ENCODE measurements around the gene ETV6. TPM values are rescaled to one million over a fixed set of nuclear protein-coding genes. Genes with fewer than 3 reads are reported as not detected.

ETV6 gene
- total RNA-seq, 4 donors from 2014 or later, result 17.2 to 28.2 (median 19.3) TPM

DNA sequence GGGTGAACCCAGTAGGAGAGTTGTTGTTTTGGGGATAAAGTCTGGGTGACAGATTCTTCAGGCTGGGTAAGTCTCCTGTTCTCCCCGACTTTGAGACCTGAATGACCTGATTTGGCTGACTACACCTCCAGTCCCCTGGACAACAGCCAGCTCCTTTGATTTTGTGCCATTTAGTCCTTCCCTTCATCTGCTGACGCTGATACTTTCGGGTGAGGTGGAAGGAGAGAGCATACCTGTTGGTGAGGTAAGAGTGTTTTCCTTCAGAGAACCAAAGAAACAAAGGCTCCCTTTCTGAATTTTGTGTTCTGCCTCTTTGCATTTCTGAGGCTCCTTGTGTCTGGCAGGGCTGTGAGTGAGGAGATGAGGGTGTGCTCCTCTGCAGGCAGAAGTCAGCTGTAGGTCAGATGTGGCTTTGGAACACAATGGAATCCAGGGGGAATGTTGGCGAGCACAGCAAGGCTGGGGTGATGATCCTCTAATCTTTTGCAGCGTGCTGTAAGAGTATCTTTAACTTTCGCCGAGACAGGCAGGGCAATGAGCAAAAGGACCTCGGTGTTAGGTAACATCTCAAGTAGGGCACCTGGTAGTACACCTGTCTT is 12.1 kb downstream of the ETV6 start:
- TF ChIP-seq, protein P1, sequence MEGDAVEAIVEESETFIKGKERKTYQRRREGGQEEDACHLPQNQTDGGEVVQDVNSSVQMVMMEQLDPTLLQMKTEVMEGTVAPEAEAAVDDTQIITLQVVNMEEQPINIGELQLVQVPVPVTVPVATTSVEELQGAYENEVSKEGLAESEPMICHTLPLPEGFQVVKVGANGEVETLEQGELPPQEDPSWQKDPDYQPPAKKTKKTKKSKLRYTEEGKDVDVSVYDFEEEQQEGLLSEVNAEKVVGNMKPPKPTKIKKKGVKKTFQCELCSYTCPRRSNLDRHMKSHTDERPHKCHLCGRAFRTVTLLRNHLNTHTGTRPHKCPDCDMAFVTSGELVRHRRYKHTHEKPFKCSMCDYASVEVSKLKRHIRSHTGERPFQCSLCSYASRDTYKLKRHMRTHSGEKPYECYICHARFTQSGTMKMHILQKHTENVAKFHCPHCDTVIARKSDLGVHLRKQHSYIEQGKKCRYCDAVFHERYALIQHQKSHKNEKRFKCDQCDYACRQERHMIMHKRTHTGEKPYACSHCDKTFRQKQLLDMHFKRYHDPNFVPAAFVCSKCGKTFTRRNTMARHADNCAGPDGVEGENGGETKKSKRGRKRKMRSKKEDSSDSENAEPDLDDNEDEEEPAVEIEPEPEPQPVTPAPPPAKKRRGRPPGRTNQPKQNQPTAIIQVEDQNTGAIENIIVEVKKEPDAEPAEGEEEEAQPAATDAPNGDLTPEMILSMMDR (IDR thresholded peaks at IDR 0.05; ENCODE audit: low read depth), result no peak

DNA sequence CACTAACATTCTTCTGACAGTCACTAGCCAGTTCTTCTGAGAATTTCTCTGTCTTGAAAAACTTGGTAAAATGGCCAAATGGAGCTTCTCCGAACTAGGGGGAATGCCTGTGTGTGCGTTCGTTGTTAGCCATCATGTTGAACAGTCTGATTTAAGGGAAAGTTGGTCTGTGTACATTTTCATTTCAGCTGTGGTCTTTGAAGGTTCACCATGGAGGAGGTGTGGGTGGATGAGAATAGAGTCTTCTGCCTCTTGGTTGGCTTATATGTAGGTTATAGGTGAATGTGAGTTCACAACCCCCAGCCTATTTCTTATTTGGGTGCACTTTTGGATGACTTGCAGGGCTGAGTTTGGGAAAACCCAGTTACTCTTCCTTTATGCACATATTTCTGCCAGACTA is 12.9 kb downstream of the ETV6 start:
- TF ChIP-seq, protein P1 (IDR thresholded peaks at IDR 0.05; ENCODE audit: low read depth), result no peak

DNA sequence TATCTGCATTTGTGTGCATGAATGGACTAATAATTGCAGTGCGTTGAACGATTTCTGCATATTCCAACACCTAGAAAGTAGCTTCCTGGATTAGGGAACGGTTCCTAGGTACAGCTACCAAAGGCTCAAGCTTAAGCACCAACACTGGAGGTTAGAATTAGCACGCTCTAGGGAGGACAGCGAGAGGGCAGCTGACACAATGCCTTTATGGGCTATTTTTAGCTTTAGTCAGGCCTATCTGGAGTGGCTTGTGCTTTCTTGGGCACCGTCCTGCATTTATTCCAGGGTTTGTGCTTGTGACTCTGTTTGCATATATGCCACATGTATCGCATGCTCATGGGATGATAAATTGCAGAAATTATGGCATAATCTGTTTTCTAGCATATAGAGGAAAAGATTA is 13.7 kb downstream of the ETV6 start:
- TF ChIP-seq, protein P1 (IDR thresholded peaks at IDR 0.05; ENCODE audit: low read depth), result no peak

DNA sequence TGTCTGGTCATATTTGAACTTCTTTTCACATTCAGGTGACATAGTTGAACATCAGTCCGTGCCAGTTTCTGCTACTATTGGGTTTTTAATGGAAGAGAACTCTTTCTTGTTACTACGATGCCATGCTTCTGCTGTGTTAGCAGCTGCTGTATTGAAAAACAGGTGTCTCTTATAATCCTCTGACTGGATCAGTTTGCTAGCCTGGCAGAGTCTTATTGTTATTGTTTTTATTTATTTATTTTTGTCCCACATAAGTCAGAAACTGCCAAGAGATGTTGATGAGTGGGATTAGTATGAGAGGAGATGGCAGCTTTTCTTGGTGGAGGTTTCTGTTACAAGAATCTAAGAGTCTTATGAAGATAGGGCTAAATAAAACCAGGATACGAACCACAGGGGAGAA is 14.6 kb downstream of the ETV6 start:
- TF ChIP-seq, protein P1 (IDR thresholded peaks at IDR 0.05; ENCODE audit: low read depth), result no peak

DNA sequence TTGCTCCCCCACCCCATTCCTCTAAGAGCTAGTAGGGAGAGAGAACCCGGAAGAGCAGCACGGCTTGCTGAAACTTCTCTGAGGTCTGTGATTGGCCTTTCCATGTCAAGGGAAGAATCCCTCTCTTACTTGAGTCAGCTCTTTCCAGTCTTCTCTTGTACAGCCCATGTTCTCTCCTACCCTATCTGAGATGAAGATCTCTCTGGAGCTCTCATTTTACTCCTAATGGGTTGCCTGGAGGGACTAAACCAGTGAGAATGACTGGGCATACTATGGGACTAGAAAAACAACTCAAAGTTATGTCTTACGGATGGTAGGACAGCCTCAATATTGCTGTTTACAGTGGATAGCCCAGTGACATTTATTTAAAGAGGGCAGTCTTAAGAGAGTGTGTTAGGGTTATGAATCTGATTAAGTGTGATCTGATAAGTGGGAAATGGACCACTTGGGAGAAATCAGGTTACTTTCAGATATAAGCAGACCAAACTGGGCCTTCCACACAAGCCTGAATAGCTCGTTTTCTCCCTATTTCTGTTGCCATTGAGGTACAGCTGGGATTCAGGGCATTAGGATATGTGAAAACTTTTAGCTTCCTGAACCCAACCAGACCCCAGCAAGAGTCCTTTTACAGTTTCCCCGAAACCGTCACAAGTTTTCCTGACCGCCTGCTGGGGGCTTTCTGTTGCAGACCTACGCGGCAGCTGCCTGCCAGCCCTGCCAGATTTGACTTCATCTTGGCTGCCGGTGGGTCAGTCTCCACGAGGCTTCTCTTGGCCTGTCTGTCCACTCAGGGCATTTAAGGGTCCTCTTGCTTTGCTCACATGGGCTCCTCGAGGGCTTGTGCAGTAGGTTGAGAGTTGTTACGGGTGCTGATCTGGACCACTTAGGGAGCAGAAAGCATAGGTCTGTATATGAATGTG is 16.9 kb downstream of the ETV6 start:
- TF ChIP-seq, protein P1 (IDR thresholded peaks at IDR 0.05; ENCODE audit: low read depth), result no peak

DNA sequence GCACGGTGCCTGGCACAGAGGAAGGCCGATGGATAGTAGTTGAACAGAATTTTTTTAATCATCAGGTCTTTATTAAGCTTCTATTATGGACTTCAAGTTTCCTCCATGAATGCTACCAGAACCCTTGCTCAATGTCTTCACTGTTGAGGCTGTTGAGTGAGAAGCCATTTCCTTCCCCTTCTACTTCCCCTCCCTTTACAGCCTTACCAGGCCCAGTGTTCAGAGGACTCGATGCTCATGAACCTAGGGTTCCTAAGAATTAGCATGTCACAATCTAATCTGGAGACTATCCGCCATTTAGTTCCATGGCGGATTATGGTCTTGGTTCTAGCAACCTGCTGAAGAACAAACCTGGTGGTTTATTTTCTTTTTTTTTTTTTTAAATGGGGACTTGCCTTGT is 17.7 kb downstream of the ETV6 start:
- TF ChIP-seq, protein P1 (IDR thresholded peaks at IDR 0.05; ENCODE audit: low read depth), result no peak

DNA sequence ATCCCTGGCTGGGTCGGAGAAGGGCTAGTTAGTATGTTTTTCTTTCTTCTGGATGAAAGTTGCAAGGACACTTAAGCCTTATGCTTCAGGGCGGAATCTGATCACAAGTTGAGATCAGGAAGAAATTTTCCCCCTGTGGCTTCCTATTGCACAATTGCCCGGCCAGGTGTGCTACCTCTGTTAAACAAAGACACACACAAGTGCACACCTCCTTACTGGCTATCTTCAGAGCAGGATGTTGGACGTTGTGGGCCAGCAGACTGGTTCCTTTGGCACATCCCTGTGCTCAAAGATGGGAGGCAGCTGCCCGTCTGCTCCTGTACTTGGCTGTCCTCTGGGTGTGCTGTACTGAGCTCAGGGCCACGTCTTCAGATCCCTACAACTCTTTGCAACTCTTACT is 19.1 kb downstream of the ETV6 start:
- TF ChIP-seq, protein P1 (IDR thresholded peaks at IDR 0.05; ENCODE audit: low read depth), result no peak
